Left lobe of liver (tissue), 2 donors: ENCODE results near the gene LRRC4. TPM values are rescaled to one million over a fixed set of nuclear protein-coding genes. Genes with fewer than 3 reads are reported as not detected.

ENCODE experiments used
- ATAC-seq: fragments of 200-7000 bp; cut with Tn5 transposase; one replicate; pipeline ENCODE4 v1.9.1; 2020; ENCODE audit warnings: mild to moderate bottlenecking, moderate library complexity
- DNase-seq: peaks from one replicate; pipeline ENCODE4 v3.0.0-alpha.2; 2020; ENCODE audit warnings: low spot score
- total RNA-seq: library from RNA; stranded (reverse); gene quantifications from one replicate; pipeline ENCODE4 v1.2.1, GENCODE V29; 2021
- donor health status: DM: no; HTN: no; CAD: no; lungs with moderate emphysema.
- donor health status: DM: no; HTN: yes; CAD: no.

Gene LRRC4
- total RNA-seq, 1 donor from 2014 or later, result 2.8 TPM

GRCh38 chr7:127981965-127982364 is 49.3 kb downstream of the LRRC4 start:
- ATAC-seq (no peak), DNase-seq (no peak)

- ATAC-seq (no peak), DNase-seq (no peak)
These were observed 50.3 kb downstream of the LRRC4 start for GRCh38 chr7:127980901-127981300.

GRCh38 chr7:127979728-127980126 is 51.5 kb downstream of the LRRC4 start:
- ATAC-seq (no peak), DNase-seq (no peak)

- no peak for DNase-seq
- ATAC-seq, result no peak
These were observed 52.0 kb downstream of the LRRC4 start for GRCh38 chr7:127979113-127979727.

- ATAC-seq, result no peak
- DNase-seq, result no peak
These were observed 52.8 kb downstream of the LRRC4 start for GRCh38 chr7:127978421-127978820.

Other genes starting within 250 kb of the LRRC4 start
- not detected for gene LEP, start 209.8 kb upstream of the LRRC4 start, total RNA-seq